GM21526 (cell line): ENCODE data around the gene FOXN3.

Experiments
- ATAC-seq: cut with Tn5 transposase; IDR thresholded peaks from one replicate; pipeline ENCODE4 v1.9.1; 2021; ENCODE audit warnings: moderate library complexity; ENCODE audit not compliant: unreplicated experiment, low FRiP score

The FOXN3 gene

DNA sequence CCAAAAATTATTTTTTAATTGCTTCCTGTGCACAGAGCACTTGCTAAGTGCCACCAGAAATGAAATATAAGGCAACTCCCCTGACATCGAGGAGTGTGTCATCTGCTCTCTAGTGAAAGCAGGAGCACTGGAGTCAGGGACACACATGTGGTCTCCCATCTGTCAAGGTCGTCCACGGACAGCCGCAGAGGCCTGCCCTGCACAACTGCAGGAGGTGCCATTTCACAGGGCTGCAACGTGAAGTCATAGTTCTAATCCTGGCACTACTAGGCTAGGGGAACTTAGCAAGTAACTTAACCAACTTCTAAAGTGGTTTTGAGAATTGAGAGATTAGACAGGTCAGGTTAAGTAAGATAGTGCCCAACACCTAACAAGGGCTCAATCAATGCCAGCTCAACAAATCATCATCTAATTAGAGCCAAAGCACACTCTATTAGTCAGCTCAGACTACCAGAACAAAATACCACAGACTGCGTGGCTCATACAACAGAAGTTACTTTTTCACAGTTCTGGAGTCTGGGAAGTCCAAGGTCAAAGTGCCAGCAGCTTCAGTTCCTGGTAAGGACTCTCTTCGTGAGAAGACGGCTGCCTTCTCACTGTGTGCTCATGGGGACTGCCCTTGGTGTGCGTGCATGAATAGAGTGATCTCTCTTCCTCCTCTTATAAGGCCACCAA is 30.7 kb downstream of the FOXN3 start:
- ATAC-seq, result no peak

DNA sequence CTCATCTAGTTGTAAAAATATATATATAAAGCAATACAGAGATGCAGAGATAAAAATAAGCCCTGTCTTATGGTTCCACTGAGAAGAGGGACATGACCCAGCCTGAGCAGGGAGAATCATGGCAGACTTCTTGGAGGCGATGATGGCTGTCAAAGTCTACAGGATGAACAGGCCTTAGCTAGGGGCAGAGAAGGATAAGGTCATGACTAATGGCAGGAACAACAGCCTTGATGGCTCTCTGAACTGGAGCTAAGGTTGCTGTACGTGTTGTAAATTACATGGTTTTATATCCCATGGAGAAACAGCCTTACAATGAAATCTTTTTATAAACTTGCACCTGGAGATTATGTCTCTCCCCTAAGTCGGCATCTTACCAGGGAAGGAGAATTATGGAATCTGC is 32.4 kb downstream of the FOXN3 start:
- no peak for ATAC-seq

DNA sequence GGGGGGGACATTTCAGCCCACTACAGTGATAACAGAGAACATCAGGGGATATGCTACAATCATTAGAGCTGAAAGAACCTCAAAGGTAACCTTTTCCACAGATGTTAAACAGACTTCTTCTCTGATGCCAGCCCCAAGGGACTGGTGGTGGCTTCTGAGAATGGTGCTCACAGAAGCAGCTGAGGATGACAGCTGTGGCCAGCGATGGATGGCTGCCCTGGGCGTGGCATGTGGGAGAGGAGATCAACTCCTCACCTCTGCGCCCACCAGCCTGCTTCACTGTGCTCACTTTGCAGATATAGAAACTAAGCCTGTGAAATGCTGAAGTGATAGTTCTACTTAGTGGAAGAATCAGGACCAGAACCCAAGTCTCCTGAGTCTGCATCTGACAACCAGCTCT is 33.0 kb downstream of the FOXN3 start:
- peak; percentile 76 for ATAC-seq

DNA sequence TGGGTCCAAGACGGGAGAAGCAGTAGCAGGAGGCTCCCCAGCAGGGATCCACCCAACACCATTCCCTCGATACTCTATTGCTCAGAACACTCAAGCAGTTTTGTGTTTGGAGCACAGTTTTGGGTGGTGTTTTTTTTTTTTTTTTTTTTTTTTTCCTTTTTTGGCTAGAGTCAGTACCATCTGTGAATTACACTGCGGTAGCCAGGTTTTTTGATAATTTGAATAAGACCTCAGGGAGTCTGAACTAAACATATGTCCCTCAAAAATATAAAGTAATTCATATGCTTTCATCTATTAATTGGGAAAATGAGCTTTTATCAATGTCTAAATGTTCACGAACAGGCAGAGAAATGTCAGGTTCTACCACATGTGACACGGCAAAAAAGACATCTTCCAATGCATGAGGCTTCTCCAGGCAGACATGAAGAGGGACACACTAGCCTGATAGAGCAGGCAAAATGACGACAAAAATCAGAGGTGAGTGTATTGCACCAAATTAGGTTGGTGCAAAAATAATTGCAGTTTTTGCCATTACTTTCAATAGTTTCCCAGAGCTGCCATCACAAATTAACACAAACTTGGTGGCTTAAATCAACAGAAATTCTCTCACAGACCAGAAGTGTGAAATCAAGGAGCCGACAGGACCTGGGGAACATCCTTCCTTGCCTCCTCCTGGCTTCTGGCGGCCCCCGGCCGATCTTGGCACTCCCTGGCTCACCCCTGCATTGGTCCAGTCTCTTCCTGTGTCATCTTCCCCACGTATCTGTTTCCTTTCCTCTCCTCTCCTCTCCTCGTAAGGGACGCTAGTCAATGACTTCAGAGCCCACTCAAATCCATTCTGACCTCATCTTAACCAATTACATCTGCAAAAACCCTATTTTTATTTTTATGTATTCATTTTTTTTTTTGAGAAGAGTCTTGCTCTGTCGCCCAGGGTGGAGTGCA is 33.9 kb downstream of the FOXN3 start:
- no peak for ATAC-seq

DNA sequence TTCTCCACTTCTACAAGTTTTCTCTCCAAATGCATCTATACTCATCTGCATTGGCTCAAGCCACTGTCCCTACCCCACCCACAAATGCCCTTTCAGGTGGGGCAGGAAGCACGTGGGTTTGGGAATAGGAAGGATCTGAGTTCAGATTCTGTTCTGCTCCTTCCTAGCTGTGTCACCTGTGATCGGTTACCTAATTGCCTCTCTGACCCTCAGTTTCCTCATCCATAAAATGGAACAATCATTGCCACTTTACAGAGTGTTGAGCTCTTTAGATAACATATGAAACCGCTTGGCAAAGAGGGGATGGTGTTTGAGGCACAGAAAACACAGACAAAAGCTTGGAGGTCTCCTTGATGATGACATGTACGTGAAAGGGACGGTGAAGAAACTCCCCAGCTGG is 34.5 kb downstream of the FOXN3 start:
- no peak for ATAC-seq

DNA sequence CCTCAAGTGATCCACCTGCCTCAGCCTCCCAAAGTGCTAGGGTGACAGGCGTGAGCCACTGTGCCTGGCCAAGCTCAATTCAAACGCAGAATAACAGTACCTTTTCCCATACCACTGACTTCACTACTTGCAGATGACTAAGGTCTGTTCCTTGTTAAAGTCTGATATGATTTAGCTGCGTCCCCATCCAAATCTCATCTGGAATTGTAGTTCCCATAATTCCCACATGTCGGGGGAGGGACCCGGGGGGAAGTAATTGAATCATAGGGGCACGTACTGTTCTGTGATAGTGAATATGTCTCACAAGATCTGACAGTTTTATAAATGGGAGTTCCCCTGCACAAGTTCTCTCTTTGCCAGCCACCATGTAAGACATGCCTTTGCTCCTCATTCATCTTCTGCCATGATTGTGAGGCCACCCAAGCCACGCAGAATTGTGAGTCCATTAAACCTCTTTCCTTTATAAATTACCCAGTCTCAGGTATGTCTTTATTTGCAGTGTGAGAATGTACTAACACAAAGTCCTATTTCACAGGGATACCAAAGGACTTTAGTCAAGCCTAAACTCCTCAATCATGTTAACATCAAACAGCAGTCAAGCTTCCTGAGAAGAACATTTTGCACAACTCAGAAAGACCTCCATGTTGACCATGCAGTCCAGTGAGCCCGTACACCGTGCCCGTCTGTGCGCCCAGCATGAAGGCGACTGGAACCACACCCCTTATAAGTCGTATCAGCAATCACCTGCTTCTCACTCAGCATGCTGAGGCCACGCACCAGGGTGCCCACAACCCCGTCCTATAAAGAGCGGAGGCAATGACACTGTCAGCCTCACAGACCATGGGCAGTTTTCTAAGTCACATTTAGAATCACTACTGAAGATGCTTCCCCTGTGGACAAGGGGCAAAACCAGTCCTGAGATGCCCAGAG is 36.9 kb downstream of the FOXN3 start:
- ATAC-seq, result no peak

DNA sequence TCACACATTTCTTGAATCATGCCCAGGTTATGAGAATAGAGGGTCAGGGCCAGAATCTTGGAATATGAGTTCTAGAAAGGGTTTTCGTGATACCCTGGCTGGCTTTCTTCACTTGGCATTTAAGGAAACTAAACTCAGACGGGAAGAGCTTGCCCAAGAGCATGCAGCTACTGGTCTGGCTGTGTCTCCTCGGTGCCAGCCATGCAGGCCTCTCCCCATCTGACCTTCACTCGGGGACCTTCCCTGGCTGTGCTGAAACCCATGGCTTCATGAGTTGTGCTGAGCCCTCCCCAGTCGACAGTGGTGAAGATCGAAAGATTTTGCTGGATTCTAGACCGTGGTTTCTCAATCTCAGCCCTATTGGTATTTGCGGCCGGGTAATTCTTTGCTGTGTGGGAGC is 38.0 kb downstream of the FOXN3 start:
- ATAC-seq, result no peak

DNA sequence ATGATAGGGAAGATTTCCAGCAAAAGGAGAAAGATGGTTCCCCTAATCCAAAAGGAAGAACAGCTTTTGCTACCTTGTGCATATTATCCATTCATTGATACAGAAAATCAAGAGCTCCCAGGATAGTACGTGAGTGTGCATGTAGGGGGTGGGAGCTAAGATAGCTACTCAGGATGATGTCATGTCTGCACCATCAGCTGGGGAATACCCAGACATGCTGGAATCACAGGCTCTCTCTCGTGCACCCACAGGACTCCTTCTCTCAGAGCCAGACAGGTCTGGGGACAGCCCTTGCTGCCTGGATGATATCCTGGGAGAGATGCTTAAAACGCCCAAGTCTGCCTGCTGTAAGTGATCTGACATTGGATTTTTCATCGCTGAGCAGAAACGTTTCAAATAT is 38.9 kb downstream of the FOXN3 start:
- ATAC-seq, result peak; percentile 48

DNA sequence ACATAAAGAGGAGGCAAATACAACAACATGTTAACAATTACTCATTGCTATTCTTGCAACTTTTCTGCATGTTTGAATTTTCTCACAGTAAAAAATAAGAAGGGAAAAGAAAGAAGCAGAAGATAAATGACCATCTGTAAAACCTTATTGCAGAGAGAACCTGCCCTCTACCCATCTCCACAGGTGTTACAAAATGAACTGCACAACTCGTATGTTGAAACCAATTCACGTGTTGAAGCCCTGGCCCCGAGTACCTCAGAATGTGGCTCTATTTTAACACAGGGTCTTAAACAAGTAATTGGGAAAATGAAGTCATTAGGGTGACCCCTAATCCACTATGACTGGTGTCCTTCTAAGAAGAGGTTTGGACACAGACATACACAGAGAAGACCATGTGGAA is 39.5 kb downstream of the FOXN3 start:
- no peak for ATAC-seq

DNA sequence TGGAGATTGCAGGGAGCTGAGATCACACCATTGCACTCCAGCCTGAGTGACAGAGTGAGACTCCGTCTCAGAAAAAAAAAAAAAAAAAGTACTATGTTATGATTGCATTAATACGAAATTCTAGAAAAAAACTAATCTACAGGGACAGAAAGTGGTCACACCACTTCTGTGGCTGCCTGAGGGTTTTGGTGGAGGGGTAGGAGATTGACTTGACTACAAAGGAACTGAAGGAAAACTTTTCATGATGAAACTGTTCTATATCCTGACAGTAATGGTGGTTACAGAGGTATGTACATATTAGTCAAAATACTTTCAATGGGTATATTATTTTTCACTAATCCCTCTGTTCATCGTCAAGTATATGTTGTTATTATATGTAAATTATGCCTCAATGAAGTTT is 42.1 kb downstream of the FOXN3 start:
- ATAC-seq, result no peak

DNA sequence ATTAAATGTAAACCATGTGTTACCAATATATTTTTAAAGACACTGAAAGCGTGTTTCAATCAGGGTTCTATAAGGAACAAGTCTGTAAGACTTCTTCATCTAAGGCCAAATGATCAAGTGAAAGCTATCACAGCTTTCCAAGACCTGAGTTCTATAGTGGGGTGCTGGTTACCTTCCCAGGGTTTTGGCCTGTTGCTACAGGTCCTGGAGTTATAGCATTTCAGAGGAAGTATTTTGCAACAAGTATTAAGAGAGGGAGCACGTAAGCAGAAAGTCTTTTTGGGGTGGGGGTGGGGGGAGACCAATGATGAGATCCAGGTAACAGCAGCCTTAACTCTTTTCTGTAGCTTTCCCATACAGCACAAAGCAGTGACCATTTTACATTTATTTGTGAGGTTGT is 43.8 kb downstream of the FOXN3 start:
- ATAC-seq, result no peak

DNA sequence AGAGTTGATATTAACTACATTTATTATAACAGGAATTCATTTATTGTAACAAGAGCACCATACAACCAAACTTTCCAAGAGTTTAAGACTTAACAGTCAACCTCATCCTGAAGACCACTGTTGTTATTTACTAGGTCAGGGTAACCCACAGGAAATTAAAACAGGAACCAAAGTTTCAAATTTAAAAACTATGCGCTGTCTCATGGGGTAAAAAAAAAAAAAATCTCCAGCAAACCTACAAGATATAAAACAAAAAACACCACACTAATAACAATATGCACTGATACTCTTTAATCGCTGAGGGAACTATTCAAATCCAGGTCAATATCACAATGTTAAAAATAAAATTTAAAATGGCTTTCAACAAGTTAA is 44.5 kb downstream of the FOXN3 start:
- no peak for ATAC-seq

DNA sequence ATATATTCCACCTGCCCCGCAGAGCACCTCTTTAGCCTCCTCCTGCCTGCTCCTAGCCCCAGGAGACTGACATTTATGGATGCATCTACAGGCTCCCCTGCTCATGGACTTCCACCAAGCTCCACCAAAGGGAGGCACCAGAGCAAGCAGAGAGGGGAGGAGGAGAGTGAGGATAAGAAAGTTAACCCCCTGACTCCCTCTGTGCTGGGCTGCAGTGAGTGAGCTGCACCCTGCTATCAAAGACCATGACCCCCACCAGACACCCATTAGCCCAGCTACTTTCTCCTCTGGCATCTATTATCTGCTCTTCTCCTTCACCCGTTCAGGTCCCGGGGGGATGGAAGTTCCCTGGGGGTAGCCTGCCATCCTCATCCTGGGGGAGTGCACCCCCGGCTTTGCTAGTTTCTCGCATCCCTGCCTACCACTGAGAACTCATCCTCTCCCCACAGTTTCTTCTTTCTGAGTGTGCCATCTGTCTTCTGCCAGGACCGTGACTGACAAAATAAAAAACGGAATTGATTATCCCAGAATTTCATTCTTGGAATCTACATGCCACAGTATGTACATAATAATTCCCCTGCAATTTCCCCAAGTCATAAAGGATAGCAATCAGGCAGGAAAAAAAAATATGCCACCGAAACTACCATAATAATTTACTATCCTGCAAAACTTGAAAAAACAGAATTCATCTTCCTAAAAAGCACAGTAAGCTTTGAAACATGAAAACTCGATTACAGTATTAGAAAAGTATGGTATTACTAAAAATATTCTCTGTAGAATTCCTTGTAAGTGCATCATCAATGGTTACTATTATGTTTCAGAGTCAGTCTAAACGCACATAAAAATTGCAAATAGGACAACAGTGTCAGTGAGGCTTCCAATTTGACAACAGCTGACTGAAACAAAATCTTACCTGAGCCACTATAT is 45.2 kb downstream of the FOXN3 start:
- no peak for ATAC-seq

DNA sequence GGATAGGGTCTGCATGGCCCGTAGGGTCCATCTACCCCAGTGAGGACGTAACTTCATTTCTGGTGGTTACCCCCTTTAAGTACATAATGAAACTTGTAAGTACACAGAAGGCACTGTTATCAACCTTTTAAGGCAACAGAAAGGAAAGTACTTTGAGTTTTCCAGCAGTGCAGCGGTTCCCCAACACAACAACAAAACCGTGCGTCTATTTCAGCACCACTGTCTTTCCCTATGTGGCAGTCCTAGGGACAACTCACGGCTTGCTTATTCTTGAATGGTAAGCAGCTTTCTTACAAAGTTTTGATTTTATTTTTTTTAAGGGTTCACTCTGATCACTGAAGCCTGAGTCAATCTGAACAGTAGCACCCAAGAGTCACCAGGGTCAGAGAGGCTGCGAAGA is 46.3 kb downstream of the FOXN3 start:
- ATAC-seq, result no peak

DNA sequence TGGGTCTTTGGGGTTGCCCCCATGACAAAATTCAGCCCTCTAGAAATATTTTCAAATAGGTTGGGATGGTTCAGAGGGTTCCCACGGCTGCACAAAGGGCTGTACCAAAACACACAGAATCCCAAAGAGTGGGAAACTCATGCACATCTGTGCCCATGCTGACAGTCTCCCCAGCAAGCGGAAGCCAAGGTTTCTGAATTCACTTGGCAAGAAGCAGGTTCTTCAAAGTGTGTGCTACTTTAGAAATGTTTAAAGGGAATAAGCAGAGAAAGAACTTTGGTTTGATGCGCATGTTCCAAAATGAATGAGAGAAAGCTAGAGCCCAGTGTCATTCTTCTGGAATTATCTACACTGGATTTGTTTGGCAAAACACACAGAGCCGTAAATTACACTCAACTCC is 46.7 kb downstream of the FOXN3 start:
- ATAC-seq, result no peak

DNA sequence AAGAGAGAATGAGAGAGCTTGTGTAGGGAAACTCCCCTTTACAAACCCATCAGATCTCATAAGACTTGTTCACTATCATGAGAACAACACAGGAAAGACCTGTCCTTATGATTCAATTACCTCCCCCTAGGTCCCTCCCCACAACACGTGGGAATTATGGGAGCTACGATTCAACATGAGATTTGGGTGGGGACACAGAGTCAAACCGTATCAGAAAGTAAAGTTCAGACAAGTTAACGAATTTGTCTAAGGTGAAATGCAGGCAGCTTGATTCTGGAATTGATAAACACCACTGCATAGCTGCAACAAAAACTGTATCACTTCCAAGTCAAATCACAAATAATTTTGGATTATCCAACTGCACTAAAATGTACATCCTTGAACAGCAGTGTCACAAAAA is 47.4 kb downstream of the FOXN3 start:
- ATAC-seq, result no peak

DNA sequence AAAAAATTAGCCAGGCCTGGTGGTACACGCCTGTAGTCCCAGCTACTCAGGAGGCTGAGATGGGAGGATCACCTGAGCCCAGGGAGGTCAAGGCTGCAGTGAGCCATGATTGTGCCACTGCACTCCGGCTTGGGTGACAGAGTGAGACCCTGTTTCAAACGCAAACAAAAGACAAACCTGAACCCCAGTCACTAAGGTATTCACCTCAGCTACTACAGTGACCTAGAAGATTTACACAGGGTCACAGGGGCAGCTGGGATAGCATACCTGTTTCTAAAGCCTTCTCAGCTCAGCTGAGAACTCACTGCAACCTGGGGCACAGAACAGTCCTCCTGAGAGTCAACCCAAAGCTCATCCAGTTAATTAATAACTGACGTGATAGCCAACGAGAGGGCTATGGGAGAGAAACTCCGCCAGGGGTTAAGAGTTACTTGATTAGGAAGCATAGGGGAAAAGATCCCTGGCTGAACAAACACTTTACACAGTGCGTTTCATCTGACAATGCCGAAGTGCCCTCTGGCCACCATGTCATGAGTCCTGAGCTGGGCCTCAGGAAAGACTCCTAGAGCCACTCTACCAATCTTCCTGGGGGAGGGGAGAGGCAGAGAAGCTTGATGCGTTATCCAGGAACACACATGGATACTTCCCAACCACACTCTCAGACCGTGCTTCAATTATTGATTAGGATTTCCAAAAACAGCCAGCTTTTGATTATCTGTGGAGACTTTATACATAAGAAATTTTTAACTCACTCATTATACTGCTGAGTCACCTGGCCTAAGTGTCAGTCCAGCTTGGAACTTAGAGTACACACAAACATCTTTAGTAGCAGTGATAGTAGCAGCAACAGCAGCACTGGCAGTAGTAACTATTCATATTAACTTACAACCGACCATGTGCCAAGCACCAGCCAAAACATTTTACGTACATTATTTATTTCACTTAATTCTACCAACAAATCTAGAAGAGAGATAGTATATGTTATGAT is 48.2 kb downstream of the FOXN3 start:
- ATAC-seq, result no peak

DNA sequence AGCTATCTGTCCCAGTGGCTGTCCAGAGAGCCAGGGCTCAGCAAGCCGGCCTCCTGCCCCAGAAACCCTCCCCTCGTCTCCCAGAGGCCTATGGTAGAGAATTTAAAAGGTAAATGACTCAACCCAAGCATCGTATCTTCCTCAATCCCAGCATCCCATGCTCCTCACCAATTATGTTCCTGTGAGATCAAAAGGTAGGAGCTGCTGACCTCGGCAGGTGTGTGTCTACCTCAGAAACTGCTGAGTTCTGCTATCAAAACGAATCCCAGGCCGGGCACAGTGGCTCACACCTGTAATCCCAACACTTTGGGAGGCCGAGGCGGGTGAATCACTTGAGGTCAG is 49.3 kb downstream of the FOXN3 start:
- ATAC-seq, result no peak
